ENCODE data around the gene FIP1L1.

FIP1L1 gene

DNA sequence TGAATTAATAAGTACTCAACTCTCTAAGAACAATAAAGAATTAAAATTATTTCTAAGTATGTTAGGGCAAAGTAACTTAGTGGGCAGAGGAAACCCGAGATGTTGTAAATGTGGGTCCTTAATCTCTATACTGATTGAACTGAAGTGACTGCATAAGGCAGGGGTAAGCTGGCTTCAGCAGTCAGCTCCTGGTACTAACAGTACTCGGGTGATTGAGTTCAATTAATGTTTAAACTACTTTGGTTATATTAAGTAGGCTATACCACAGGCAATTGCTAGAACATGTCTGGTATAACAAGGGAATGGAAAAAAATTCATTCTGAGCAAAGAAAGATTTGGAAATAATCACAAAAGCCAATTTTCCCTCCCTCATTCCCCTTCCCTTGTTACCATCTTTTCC lies 123.1 kb downstream of the FIP1L1 start:
- TF ChIP-seq, protein P1, sequence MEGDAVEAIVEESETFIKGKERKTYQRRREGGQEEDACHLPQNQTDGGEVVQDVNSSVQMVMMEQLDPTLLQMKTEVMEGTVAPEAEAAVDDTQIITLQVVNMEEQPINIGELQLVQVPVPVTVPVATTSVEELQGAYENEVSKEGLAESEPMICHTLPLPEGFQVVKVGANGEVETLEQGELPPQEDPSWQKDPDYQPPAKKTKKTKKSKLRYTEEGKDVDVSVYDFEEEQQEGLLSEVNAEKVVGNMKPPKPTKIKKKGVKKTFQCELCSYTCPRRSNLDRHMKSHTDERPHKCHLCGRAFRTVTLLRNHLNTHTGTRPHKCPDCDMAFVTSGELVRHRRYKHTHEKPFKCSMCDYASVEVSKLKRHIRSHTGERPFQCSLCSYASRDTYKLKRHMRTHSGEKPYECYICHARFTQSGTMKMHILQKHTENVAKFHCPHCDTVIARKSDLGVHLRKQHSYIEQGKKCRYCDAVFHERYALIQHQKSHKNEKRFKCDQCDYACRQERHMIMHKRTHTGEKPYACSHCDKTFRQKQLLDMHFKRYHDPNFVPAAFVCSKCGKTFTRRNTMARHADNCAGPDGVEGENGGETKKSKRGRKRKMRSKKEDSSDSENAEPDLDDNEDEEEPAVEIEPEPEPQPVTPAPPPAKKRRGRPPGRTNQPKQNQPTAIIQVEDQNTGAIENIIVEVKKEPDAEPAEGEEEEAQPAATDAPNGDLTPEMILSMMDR (IDR thresholded peaks at IDR 0.05; ENCODE audit: low read length, missing control alignments), result no peak
- DNase-seq (ENCODE audit: low read depth), result no peak
- no peak overlapping the region for H3K4me3 ChIP-seq (replicated peaks; ENCODE audit: low read depth, low read length)

DNA sequence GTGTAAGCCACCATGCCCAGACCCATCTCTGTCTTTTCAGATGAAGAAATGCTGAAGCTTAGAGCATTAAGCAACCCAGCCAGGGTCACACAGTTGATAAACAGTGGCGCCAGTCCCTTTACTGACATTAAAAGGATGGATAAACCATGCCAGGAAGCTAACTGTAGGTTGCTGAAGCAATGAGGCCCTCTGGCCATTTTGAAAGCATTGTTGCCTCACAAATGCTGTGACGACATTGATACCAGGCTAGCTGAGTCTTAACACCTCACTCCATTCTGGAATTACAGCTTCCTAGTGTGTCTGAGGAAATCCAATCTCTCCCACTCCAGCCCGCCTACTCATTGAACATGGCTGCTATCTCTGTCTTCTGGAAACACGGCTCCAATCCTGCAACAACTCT lies 124.1 kb downstream of the FIP1L1 start:
- DNase-seq (ENCODE audit: low read depth), result no peak
- no peak overlapping the region for H3K4me3 ChIP-seq (replicated peaks; ENCODE audit: low read depth, low read length)
- TF ChIP-seq, protein P1 (IDR thresholded peaks at IDR 0.05; ENCODE audit: low read length, missing control alignments), result no peak

GRCh38 chr4:53502094-53502493 lies 124.7 kb downstream of the FIP1L1 start:
- TF ChIP-seq, protein P1 (IDR thresholded peaks at IDR 0.05; ENCODE audit: low read length, missing control alignments), result no peak
- DNase-seq (ENCODE audit: low read depth), result no peak
- no peak overlapping the region for H3K4me3 ChIP-seq (replicated peaks; ENCODE audit: low read depth, low read length)

DNA sequence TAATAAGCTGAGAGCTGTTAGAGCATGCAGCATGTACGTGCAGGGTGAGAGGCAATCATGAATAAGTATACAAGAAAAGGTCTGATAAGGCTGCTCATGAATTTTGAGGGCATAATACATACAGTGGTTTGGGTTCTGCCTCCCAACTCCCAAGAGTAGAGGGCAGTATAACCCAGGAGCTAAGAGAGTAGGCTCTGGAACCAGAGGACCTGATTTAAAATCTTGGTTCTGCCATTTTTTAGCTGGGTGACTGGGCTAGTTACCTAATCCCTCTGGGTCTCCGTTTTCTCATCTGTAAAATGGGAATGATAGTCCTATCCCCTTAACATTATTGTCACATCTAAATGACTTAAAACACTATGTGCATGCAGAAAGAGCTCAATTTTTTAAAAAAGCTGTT lies 128.5 kb downstream of the FIP1L1 start:
- no peak overlapping the region for H3K4me3 ChIP-seq (replicated peaks; ENCODE audit: low read depth, low read length)
- peak; percentile 47 for DNase-seq (ENCODE audit: low read depth)
- TF ChIP-seq, protein P1 (IDR thresholded peaks at IDR 0.05; ENCODE audit: low read length, missing control alignments), result peak; percentile 38

GRCh38 chr4:53507058-53507457 lies 129.6 kb downstream of the FIP1L1 start:
- peak overlapping the region; percentile 49 for H3K4me3 ChIP-seq (replicated peaks; ENCODE audit: low read depth, low read length)
- TF ChIP-seq, protein P1 (IDR thresholded peaks at IDR 0.05; ENCODE audit: low read length, missing control alignments), result no peak
- DNase-seq (ENCODE audit: low read depth), result no peak

GRCh38 chr4:53507671-53508286 lies 130.3 kb downstream of the FIP1L1 start:
- peak; percentile 98 for DNase-seq (ENCODE audit: low read depth)
- peak overlapping the region; percentile 49 for H3K4me3 ChIP-seq (replicated peaks; ENCODE audit: low read depth, low read length)
- TF ChIP-seq, protein P1 (IDR thresholded peaks at IDR 0.05; ENCODE audit: low read length, missing control alignments), result no peak

DNA sequence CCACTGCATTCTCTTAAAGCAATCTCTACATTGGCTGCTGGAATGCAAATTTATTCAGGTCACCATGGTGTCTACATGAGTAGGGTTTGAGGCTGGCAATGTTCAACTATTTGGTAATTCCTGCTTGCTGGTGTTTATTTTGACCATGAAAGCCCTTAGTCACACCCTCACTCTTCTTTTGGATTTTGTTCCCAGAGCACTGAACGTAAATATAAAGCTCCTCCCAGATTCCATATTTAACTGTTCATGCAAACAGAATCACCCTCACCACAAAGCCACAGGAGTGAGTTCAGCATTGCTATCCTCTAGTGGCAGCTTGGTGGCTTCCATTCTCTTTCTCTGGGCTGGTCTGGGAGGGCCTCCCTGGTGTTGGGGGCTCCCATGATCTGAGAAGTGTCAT lies 131.0 kb downstream of the FIP1L1 start:
- TF ChIP-seq, protein P1 (IDR thresholded peaks at IDR 0.05; ENCODE audit: low read length, missing control alignments), result peak; percentile 17
- H3K4me3 ChIP-seq (replicated peaks; ENCODE audit: low read depth, low read length), result peak overlapping the region; percentile 49
- DNase-seq (ENCODE audit: low read depth), result peak; percentile 80
